IPS-18c (cell line): ENCODE data around the gene NR2C2.
"Not testable (repeated sequence)": the region's sequence is repeated elsewhere in the genome, so short reads cannot be mapped to it uniquely, and the experiment has no call there.

Experiments used
- H3K4me3 ChIP-seq: 2 replicates; pipeline ENCODE4 v1.7.0; 2013; ENCODE audit warnings: low read depth, mild to moderate bottlenecking, low read length, moderate library complexity; ENCODE audit not compliant: insufficient read depth
- H3K9me3 ChIP-seq: one replicate; pipeline ENCODE4 v1.6.1; 2013; ENCODE audit warnings: mild to moderate bottlenecking, low read length, moderate library complexity; ENCODE audit not compliant: control insufficient read depth, insufficient read depth

Gene NR2C2

GRCh38 chr3:14991151-14991742 lies 43.9 kb downstream of the NR2C2 start:
- no peaks in the 10 kb centered on the region for H3K9me3 ChIP-seq
- no peak overlapping the region for H3K4me3 ChIP-seq

- Histone ChIP-seq H3K4me3 (no peak overlapping the region), H3K9me3 (no peaks in the 10 kb centered on the region)
These were observed 44.6 kb downstream of the NR2C2 start for GRCh38 chr3:14991818-14992612.

GRCh38 chr3:14997941-14998340 lies 50.6 kb downstream of the NR2C2 start:
- no peak overlapping the region for H3K4me3 ChIP-seq

GRCh38 chr3:14999182-14999581 lies 51.8 kb downstream of the NR2C2 start:
- not testable (repeated sequence) for H3K4me3 ChIP-seq, H3K9me3 ChIP-seq

More at GRCh38 chr3:14997941-14998340, 50.6 kb downstream of the NR2C2 start:
- H3K9me3 ChIP-seq = no peaks in the 10 kb centered on the region

- Histone ChIP-seq H3K9me3 (no peaks in the 10 kb centered on the region), H3K4me3 (no peak overlapping the region)
These were observed 60.3 kb downstream of the NR2C2 start for GRCh38 chr3:15007681-15008141.

- Histone ChIP-seq H3K9me3 (no peaks in the 10 kb centered on the region), H3K4me3 (no peak overlapping the region)
These were observed 61.8 kb downstream of the NR2C2 start for GRCh38 chr3:15009167-15009566.

- H3K4me3 ChIP-seq = no peak overlapping the region
- H3K9me3 ChIP-seq = no peaks in the 10 kb centered on the region
These were observed 63.3 kb downstream of the NR2C2 start for GRCh38 chr3:15010664-15011063.

- Histone ChIP-seq H3K4me3 (no peak overlapping the region), H3K9me3 (no peaks in the 10 kb centered on the region)
These were observed 63.8 kb downstream of the NR2C2 start for GRCh38 chr3:15011174-15011573.

- Histone ChIP-seq H3K9me3 (no peaks in the 10 kb centered on the region), H3K4me3 (no peak overlapping the region)
These were observed 67.4 kb downstream of the NR2C2 start for GRCh38 chr3:15014606-15015328.

- no peaks in the 10 kb centered on the region for H3K9me3 ChIP-seq
- no peak overlapping the region for H3K4me3 ChIP-seq
These were observed 68.1 kb downstream of the NR2C2 start for GRCh38 chr3:15015456-15015855.

- no peaks in the 10 kb centered on the region for H3K9me3 ChIP-seq
- H3K4me3 ChIP-seq = no peak overlapping the region
These were observed 69.8 kb downstream of the NR2C2 start for GRCh38 chr3:15017191-15017590.

- H3K9me3 ChIP-seq = no peaks in the 10 kb centered on the region
- H3K4me3 ChIP-seq = no peak overlapping the region
These were observed 75.9 kb downstream of the NR2C2 start for GRCh38 chr3:15023249-15023648.

- Histone ChIP-seq H3K9me3 (no peaks in the 10 kb centered on the region), H3K4me3 (no peak overlapping the region)
These were observed 76.3 kb downstream of the NR2C2 start for GRCh38 chr3:15023719-15024118.

GRCh38 chr3:15029625-15030024 lies 82.2 kb downstream of the NR2C2 start:
- H3K9me3 ChIP-seq = no peaks in the 10 kb centered on the region
- no peak overlapping the region for H3K4me3 ChIP-seq

GRCh38 chr3:15032650-15033049 lies 85.3 kb downstream of the NR2C2 start:
- H3K9me3 ChIP-seq = peaks cover 3% of the 10 kb centered on the region

GRCh38 chr3:15033103-15033502 lies 85.7 kb downstream of the NR2C2 start:
- Histone ChIP-seq H3K9me3 (peaks cover 3% of the 10 kb centered on the region), H3K4me3 (no peak overlapping the region)

More at GRCh38 chr3:15032650-15033049, 85.3 kb downstream of the NR2C2 start:
- no peak overlapping the region for H3K4me3 ChIP-seq

- H3K9me3 ChIP-seq = peaks cover 6% of the 10 kb centered on the region
These were observed 90.9 kb downstream of the NR2C2 start for GRCh38 chr3:15038306-15038705.

GRCh38 chr3:15040844-15041243 lies 93.5 kb downstream of the NR2C2 start:
- H3K9me3 ChIP-seq = peaks cover 6% of the 10 kb centered on the region
- H3K4me3 ChIP-seq = no peak overlapping the region

More at GRCh38 chr3:15038306-15038705, 90.9 kb downstream of the NR2C2 start:
- H3K4me3 ChIP-seq = no peak overlapping the region
